ENCODE measurements around the gene PRDM10. TPM values are rescaled to one million over a fixed set of nuclear protein-coding genes. Genes with fewer than 3 reads are reported as not detected.
A peak's percentile ranks its signal among the peaks of the same experiment; 100 is the strongest.
"Not testable (repeated sequence)": the region's sequence is repeated elsewhere in the genome, so short reads cannot be mapped to it uniquely, and the experiment has no call there.

The PRDM10 gene, protein sequence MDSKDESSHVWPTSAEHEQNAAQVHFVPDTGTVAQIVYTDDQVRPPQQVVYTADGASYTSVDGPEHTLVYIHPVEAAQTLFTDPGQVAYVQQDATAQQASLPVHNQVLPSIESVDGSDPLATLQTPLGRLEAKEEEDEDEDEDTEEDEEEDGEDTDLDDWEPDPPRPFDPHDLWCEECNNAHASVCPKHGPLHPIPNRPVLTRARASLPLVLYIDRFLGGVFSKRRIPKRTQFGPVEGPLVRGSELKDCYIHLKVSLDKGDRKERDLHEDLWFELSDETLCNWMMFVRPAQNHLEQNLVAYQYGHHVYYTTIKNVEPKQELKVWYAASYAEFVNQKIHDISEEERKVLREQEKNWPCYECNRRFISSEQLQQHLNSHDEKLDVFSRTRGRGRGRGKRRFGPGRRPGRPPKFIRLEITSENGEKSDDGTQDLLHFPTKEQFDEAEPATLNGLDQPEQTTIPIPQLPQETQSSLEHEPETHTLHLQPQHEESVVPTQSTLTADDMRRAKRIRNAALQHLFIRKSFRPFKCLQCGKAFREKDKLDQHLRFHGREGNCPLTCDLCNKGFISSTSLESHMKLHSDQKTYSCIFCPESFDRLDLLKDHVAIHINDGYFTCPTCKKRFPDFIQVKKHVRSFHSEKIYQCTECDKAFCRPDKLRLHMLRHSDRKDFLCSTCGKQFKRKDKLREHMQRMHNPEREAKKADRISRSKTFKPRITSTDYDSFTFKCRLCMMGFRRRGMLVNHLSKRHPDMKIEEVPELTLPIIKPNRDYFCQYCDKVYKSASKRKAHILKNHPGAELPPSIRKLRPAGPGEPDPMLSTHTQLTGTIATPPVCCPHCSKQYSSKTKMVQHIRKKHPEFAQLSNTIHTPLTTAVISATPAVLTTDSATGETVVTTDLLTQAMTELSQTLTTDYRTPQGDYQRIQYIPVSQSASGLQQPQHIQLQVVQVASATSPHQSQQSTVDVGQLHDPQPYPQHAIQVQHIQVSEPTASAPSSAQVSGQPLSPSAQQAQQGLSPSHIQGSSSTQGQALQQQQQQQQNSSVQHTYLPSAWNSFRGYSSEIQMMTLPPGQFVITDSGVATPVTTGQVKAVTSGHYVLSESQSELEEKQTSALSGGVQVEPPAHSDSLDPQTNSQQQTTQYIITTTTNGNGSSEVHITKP
- polyA plus RNA-seq (ENCODE audit: insufficient read length in 12 of 12) = 10 to 100 TPM in 2 of 12 donors, 1 to 10 TPM in 9, not detected in 1; 4.6 to 11.7 (median 7.4) TPM
- long read RNA-seq, donor 1, partial matches to known transcripts = 1,021 of 1,092 reads
- long read RNA-seq, donor 1, other reads (novel, unspliced or antisense) = 71 of 1,092 reads
- long read RNA-seq, donor 2 = 0 reads
- long read RNA-seq, donor 3 = 0 reads
- long read RNA-seq, donor 4 = 0 reads
- long read RNA-seq, donor 5 = 0 reads
- long read RNA-seq, donor 6 = 0 reads
- long read RNA-seq, donor 7 = 0 reads
- long read RNA-seq, donor 8 = 0 reads
- long read RNA-seq, donor 9 = 0 reads
- long read RNA-seq, donor 10 = 0 reads
- long read RNA-seq, donor 11 = 0 reads

DNA sequence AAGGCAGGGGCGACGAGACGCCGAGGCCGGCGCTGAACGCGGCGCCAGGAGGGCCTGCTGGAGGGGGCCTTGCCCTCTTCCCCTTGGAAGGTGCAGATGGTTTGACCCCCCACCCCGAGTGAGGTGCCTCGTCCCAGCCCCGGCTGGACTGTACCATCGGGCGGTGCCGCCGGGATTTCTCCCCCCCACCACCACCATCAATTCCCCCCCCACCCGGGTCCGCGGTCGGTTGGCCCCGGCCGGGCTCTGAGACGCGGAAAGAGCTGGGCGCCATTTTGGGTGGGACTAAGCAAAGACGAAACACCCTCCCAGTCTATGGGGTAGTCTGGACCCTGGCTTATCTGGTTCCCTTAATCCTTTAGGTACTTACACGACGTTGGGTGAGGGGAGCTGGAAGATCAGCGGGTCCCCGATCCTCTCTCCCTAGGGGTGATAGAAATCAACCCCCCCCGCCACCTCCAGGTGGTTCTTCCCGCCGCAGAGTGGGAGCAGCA lies at the start of gene PRDM10:
Gene PRDM10, minus strand, starts transcription at position 484 of the 494 bp plus-strand sequence. CDS start 41,871 bp downstream, outside the sequence.
- DNase-seq = peak; percentile 97

GRCh38 chr11:130051082-130051481 lies 48.4 kb upstream of the PRDM10 start:
- no peak for DNase-seq

DNA sequence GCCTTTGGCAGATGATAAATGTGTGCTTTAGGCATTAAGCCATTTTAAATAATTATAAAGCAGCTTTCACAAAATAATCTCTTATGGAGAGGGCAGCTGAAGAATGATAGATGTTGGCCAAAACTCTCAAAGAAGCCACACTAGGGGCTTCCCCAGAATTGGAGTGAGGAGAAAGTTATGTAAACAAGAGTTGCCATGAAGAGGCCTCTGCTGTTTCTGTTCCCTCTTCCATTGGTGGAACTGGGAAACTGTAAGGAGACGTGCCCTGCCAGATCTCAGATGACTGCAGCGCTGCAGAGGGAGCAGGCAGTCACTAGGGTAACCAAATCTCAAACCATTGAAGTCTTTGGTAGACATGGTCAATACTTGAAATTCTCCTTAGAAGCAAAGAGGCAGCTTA lies 47.6 kb upstream of the PRDM10 start:
- DNase-seq = no peak

DNA sequence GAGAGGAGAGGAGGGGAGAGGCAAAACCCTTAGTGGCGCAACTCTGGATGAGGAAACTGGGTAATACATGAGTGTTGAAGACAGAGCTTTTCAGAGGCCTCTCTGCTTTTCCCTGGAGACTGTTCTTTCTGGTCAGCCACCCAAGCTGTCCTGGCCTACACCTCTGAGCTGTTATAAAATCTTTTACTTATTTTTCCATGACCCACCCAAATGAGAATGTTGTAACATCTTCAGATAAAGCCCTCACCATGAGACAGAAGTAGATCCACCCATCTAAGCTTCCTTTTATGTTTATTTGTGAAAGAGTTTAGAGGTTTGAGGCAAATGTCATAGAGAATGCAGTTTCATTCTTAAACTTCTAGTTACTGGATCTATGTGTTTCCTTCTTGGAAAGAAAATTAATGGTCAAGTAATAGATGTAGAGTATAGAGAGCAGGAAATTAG lies 46.7 kb upstream of the PRDM10 start:
- no peak for DNase-seq

DNA sequence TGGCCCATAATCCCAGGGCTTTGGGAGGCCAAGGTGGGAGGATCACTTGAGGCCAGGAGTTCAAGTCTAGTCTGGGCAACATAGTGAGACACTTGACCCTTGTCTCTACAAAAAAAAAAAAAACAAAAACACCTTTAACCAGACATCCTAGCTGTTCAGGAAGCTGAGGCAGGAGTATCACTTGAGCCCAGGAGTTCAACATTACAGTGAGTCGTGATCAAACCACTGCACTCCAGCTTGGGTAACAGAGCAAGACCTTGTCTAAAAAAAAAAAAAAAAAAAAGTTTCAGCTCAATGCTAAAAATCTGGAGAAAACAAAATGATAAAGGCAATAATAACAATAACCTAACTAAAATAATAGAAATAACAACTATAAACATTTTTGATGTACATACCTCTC lies 44.5 kb upstream of the PRDM10 start:
- DNase-seq = no peak

- no peak for DNase-seq
Observed at GRCh38 chr11:130043575-130043974, 40.9 kb upstream of the PRDM10 start.

GRCh38 chr11:130042093-130042591 lies 39.5 kb upstream of the PRDM10 start:
- peak; percentile 26 for DNase-seq

DNA sequence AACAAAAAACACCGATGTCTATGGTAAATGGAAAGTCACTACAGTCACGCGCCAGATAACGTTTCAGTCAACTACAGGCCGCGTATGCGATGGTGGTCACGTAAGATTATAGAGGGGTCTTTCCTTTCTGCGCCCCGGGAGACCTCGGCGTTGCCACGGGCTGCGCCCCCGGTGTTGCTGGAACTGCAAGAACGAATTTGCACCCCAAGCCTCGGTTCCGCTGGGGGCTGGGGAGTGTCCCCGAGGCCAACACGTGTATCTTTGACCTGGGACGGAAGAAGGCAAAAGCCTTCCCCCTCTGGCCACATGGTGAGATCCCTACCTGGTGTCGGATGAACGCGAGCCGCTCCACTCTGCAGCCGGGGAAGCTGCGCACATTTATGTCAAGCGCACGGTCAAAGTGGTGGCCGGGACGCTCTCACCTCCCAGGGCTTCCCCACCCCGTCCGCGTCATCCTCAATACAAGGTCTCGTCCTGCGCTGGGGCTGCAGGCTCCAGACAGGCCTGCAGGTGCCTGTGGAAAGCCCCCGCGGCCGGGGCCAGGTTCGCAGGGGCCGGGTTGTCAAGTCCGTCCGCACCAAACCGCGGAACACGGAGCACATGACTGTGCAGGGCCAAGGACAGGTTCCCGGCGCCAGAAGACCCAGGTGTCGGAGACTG lies 37.8 kb upstream of the PRDM10 start:
- no peak for DNase-seq

DNA sequence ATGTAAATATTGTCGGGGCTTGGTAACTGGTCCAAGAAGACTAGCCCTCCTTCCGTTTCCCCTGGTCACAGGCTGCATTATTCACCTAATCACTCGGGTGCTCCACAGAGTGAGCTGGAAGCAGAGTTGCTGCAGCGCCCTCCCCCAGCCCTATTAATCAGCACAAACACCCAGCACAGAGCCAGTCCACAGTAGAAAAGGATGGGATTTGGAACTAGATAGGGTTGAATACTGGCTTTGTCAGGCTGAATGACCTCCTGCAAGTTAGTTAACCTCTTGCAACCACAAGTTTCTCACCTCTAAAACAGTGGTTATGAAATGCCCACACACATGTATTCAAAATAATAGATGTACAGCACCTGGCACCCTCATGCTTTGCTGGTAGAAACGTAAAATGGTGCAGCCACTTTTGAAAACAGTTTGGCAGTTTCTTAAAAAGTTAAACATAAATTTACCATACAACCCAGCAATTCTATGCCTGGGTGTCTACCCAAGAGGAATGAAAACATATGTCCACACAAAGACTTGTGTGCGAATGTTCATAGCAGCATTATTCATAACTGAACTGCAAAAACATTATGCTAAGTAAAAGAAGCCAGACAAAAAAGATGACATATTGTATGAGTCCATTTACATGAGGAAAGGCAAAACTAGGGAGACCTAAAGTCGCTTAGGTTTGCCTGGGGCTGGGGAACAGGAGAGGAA lies 35.4 kb upstream of the PRDM10 start:
- no peak for DNase-seq

DNA sequence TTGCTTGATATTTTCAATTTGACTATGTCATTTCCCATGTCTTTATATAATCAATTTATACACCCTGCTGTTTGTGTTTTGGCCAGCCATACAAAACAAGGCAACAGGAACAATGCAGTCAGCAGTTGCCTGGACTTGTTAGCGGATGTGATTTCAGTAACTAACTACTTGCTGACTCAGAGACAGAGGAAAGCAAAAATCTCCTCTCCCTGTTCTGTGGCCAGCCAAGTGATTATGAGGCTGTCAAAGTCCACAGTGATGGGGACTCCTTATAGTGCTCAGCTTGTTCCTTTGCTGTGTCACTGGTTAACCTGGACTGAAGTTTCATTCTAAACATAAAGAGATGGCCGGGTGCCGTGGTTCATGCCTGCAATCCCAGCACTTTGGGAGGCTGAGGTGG lies 34.4 kb upstream of the PRDM10 start:
- DNase-seq = no peak

DNA sequence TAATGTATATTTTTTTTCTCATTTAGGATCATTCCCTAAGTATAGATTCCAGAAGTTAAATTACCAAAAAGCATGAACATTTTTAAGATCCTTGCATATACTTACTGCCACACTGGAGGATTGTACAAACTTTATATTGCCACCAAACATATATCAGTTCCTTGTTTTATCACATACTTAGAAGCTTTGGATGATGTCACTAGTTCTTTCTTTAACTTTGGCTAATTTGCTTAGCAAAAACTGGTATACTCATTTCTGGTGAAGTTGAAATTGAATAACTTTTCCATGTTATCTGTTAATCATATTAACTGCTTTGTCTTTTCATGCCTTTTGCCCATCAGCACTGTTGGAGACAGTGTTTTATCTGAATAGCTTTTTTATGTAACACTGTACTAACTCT lies 31.6 kb upstream of the PRDM10 start:
- no peak for DNase-seq

DNA sequence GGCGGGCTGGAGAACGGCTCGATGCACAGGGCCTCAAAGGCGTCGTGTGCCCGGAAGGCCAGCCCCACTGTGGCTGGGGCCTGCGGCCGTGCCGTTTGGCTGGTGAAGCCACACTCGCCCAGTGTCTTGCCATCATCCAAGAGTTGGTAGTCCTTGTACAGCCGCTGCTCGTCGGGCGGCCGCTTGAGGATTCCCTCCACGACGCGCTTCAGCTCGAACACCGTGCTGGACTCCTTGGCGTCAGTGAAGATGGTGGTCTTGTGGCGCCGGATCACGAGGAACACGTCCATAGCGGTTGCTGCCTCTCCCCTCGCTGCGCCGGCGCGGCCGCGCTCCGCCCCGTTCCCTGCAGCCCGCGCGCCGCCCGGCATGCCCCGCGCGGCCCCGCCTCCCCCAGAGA lies 30.3 kb upstream of the PRDM10 start:
- DNase-seq = no peak

GRCh38 chr11:130031945-130032344 lies 29.3 kb upstream of the PRDM10 start:
- DNase-seq = no peak

- no peak for DNase-seq
Observed at GRCh38 chr11:130031056-130031455, 28.4 kb upstream of the PRDM10 start.

DNA sequence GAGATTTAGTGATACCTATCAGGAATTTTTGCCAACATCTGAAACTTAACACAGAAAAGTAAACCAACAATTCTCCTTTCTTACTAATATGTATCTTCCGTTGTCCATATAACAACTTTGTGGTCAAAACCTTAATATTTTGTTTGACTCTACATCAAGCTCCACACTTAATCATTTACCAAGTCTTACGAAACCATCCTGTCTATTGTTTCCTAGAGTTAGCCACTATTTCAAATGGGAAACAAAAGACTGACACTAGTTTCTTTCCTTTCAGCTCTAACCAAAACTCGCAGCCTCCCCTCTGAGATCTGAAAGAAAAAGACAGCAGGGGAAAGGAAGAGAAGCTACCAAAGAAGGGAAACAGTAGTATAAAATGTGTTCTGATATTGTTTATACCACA lies 26.5 kb upstream of the PRDM10 start:
- DNase-seq = no peak

DNA sequence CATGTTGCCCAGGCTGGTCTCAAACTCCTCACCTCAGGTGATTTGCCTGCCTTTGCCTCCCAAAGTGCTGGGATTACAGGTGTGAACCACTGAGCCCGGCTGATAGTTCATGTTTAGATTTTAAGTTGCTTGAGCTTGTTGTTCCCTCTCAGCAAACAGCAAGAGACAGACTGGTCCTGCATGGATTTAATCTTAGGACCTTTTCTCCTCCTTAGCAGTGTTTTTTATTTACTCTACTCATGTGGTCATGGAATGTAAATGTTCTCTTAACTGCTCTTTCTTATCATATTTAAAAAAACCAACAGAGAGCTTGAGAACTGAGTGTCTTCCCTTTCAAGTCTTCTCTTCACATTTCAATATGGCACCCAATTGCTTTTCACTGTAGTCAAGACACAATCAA lies 22.7 kb upstream of the PRDM10 start:
- DNase-seq = no peak

DNA sequence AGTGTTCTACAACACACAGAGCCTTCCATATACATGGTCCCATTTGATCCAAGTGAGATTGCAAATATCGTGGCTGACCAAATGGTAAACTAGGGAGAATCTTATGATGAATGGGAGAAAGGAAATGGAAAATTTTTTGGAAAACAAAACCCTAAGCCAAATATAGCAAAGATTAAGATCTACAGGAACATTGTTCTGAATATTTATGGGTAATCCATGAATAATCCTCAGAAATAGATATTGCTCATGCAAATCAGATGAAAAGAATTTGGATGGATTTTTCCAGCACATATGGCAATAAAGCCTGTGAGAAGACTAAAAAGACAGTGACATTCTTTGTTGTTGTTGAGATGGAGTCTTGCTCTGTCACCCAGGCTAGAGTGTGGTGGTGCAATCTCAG lies 21.7 kb upstream of the PRDM10 start:
- no peak for DNase-seq

DNA sequence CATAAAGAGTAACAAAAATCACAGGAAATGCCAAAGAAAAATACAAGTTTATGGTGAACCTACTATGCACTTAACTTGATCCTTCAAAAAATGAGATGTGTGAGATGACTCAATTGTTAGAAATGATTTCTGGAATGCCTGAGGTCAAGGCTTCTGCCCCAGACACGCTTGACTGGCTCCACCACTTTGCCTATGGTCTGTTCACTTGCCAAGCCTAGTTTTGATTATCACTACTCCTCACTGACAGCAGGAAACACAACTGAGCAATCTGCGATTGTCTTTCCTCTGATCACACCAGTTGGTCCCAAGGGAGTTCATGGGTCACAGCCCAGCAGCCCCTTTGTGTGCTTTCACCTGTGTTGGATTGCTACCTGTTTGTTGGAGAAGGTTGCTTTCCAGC lies 20.6 kb upstream of the PRDM10 start:
- no peak for DNase-seq

DNA sequence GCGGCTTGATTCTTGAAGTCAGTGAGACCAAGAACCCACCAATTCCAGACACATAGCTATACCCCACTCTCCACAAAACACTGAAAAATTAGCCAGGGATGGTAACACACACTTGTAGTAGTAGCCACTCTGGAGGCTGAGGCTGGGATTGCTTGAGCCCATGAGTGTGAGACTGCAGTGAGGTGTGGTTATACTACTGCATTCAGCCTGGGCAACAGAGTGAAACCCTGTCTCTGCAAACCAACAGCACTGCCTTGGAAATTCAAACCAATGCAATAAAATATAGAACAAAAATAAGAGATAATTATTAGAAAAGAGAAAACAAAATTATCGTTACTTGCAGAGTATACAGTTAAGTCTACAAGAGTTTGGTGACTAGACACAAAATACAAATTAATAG lies 20.2 kb upstream of the PRDM10 start:
- no peak for DNase-seq

GRCh38 chr11:130021606-130022005 lies 19.0 kb upstream of the PRDM10 start:
- not testable (repeated sequence) for DNase-seq

All from muscle of arm (tissue), 14 donors.